Activated CD4-positive, alpha-beta memory T cell treated with anti-CD3 and anti-CD28 coated beads for 36 hours (primary cell): ENCODE results near the gene DOP1A. TPM values are rescaled to one million over a fixed set of nuclear protein-coding genes. Genes with fewer than 3 reads are reported as not detected.

Experiments
- CTCF ChIA-PET: fragments of 350-600 bp; sonication (Branson Sonifier 250); formaldehyde crosslinking; loops from one replicate; lab custom pipeline; 2021; ENCODE audit warnings: antibody characterized with exemption, inconsistent platforms; lab: Charles Lee
- POLR2A ChIA-PET: fragments of 350-600 bp; sonication (Branson Sonifier 250); formaldehyde crosslinking; loops from one replicate; lab custom pipeline; 2021; ENCODE audit warnings: antibody characterized with exemption; lab: Charles Lee
- DNase-seq: peaks from one replicate; pipeline ENCODE4 v3.0.0-alpha.2; 2020
- H3K27ac Mint-ChIP-seq: one replicate; pipeline ENCODE4 v1.8.0; 2021; ENCODE audit warnings: mixed read lengths
- H3K27me3 Mint-ChIP-seq: one replicate; pipeline ENCODE4 v1.8.0; 2021; ENCODE audit warnings: mixed read lengths
- H3K36me3 Mint-ChIP-seq: one replicate; pipeline ENCODE4 v1.8.0; 2021; ENCODE audit warnings: mixed read lengths
- H3K4me1 Mint-ChIP-seq: one replicate; pipeline ENCODE4 v1.8.0; 2021; ENCODE audit warnings: low read depth, mixed read lengths
- H3K4me3 Mint-ChIP-seq: one replicate; pipeline ENCODE4 v1.8.0; 2021; ENCODE audit warnings: mild to moderate bottlenecking, mixed read lengths
- H3K9me3 Mint-ChIP-seq: one replicate; pipeline ENCODE4 v1.8.0; 2021; ENCODE audit warnings: mixed read lengths
- intact Hi-C: fragments of 100-400 bp; cut with micrococcal nuclease; formaldehyde crosslinking; loops from one replicate; pipeline ENCODE4 v1.15.1; 2023
- total RNA-seq, 2 experiments: library from RNA; stranded (reverse); gene quantifications; one replicate each; pipeline ENCODE4 v1.2.3, GENCODE V29; 2021

The DOP1A gene
- total RNA-seq, 2 experiments from 2014 or later = 5.9 to 8.8 TPM

DNA sequence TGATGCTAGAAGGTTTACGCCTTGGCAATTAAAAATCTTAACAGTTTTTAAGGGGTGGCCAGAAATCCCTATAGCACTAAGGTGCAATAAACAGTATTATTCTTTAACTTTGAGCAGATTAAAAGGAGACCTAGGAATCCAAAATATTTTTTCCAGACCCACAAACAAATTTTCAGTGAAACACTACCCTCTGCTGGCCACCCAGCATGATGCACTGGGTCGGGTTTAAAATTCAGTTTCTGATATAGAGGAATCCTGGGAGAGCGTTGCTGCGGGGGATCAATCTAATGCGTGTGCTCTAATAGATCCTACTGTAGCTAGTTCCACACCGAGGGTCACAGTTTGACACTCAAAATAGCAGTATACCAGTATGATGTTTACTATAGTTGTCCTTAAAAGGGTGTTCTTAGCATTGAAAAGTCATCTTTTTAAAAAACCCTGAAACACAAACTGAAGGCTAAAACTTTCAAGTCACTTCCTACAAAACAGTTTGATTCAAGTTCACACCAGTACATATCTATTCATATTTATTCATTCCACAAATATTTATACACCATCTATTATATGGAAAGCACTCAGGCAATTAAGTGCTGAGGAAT, 12.0 kb upstream of the DOP1A start:
- Mint-ChIP-seq H3K36me3 (peaks cover 17% of the 10 kb centered on the region), H3K27ac (no peak overlapping the region), H3K4me3 (no peak overlapping the region), H3K9me3 (no peaks in the 10 kb centered on the region), H3K4me1 (peaks cover 5% of the 10 kb centered on the region), H3K27me3 (no peaks in the 10 kb centered on the region)
- ChIA-PET POLR2A (no interaction called here), CTCF (interaction anchor here (1.1 to 3.1 kb wide), 4 partner anchors 10 to 786 kb away, joined by 3 to 18 read pairs (median 13); partner anchors contain the start of genes DOP1A and UBE3D)
- DNase-seq = peak; percentile 49
- intact Hi-C loops = loop anchor here (1.0 to 10.0 kb wide), 2 partner anchors 691 to 785 kb away; partner anchors contain the start of gene TPBG

DNA sequence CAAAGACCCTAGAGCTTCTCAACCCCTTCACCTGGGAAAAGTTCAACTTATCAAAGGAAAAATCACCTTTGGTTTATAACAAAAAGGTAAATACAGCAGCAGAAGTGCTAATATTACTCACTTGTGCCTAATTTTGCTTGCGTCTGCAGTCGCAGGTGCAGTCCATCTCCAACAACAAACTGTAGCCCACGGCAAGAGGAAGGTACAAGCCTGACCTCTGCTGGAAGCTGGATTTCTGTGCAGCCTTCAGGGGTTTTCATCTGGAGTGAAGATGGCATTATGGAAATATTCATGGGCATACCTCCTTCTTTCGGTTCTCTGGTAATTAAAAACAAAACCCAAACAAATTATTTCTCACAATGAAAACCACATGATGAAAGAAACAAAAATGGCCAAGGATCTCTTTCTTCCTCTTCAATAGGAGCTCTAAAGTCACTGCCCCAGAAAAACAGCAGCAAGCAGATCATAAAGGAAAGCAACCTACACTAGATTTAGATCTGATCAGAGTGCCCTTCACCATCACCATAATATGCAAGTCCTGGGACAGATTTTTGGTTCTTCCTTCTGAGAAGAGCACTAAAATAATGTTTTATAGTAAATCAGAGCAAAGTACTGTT, 9.7 kb upstream of the DOP1A start:
- no peak overlapping the region for H3K27ac Mint-ChIP-seq
- DNase-seq = peak; percentile 39
- ChIA-PET CTCF (interaction anchor here (0.6 to 3.7 kb wide), 6 partner anchors 9 to 804 kb away, joined by 3 to 30 read pairs (median 4); partner anchors contain the start of genes DOP1A and UBE3D), POLR2A (no interaction called here)
- no peaks in the 10 kb centered on the region for H3K27me3 Mint-ChIP-seq
- H3K9me3 Mint-ChIP-seq = no peaks in the 10 kb centered on the region
- H3K36me3 Mint-ChIP-seq = peaks cover 18% of the 10 kb centered on the region
- intact Hi-C loops = loop anchor here (10.0 kb wide), 1 partner anchor 693 kb away; the partner anchor contains the start of gene TPBG
- no peak overlapping the region for H3K4me3 Mint-ChIP-seq
- H3K4me1 Mint-ChIP-seq = peaks cover 5% of the 10 kb centered on the region

GRCh38 chr6:83061190-83061589, 6.3 kb upstream of the DOP1A start:
- peaks cover 17% of the 10 kb centered on the region for H3K36me3 Mint-ChIP-seq
- H3K27ac Mint-ChIP-seq = no peak overlapping the region
- DNase-seq = no peak
- POLR2A ChIA-PET = no interaction called here
- no peaks in the 10 kb centered on the region for H3K27me3 Mint-ChIP-seq
- H3K9me3 Mint-ChIP-seq = no peaks in the 10 kb centered on the region
- intact Hi-C loops = no loop called here
- H3K4me1 Mint-ChIP-seq = peaks cover 21% of the 10 kb centered on the region
- H3K4me3 Mint-ChIP-seq = no peak overlapping the region
- CTCF ChIA-PET = no interaction called here

GRCh38 chr6:83062225-83062624, 5.2 kb upstream of the DOP1A start:
- intact Hi-C loops = no loop called here
- Mint-ChIP-seq H3K36me3 (peaks cover 9% of the 10 kb centered on the region), H3K27ac (no peak overlapping the region), H3K27me3 (no peaks in the 10 kb centered on the region), H3K4me1 (peaks cover 22% of the 10 kb centered on the region), H3K4me3 (no peak overlapping the region), H3K9me3 (no peaks in the 10 kb centered on the region)
- no peak for DNase-seq
- ChIA-PET POLR2A (no interaction called here), CTCF (no interaction called here)

DNA sequence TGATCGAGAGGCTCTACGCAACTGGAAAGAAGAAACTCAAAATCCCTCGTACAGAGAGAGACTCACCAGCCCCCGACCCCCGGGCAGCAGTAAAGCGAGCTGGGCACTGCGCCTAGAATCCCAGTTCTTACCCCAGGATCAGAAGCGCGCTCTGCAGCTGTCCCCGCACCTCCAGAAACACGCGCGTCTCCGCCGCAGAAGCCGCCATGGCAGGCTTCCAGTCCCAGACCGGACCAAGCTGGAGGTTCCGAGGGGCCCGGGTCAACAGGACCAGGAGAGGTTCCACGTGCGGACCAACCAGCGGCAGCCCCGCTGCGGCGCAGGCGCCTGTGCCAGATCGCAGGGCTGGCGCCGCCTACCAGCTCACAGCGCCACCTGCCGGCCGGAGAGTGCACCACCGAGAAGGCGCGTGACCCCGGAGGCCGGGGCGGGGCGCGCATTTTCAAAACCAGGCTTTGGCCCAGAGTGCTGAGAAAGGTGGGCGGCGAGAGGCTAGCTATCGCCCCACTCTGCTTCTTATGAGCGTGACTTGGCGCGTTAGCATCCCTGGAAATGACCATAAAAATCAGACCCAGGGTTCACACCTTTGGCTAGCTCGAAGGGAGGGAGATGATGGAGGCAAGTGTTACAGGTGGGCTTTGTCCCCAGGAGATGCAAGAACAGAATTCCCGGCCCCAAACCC, 1.8 kb upstream of the DOP1A start, which contains the start of gene UBE3D:
Gene UBE3D, minus strand, starts transcription at position 331 of the 682 bp plus-strand sequence. Its CDS starts 123 bp downstream, at position 208.
- Mint-ChIP-seq H3K27ac (peak within 1 kb of the TSS; percentile 54), H3K36me3 (peaks cover 4% of the 10 kb centered on the region), H3K27me3 (no peaks in the 10 kb centered on the region), H3K4me1 (peaks cover 36% of the 10 kb centered on the region), H3K4me3 (peak within 1 kb of the TSS; percentile 85), H3K9me3 (no peaks in the 10 kb centered on the region)
- ChIA-PET POLR2A (interaction anchor here (0.9 to 1.7 kb wide), 5 partner anchors 12 to 817 kb away, joined by 3 to 4 read pairs (median 3); partner anchors contain the start of genes PGM3 and RWDD2A), CTCF (interaction anchor here (0.6 to 6.6 kb wide), 53 partner anchors 8 to 1162 kb away, joined by 3 to 167 read pairs (median 4); partner anchors contain the start of genes CEP162, IBTK, PGM3 and PRSS35)
- intact Hi-C loops = loop anchor here (1.0 to 5.0 kb wide), 3 partner anchors 792 to 1162 kb away; partner anchors contain the start of genes CEP162 and CYB5R4
- DNase-seq = peak; percentile 94

DNA sequence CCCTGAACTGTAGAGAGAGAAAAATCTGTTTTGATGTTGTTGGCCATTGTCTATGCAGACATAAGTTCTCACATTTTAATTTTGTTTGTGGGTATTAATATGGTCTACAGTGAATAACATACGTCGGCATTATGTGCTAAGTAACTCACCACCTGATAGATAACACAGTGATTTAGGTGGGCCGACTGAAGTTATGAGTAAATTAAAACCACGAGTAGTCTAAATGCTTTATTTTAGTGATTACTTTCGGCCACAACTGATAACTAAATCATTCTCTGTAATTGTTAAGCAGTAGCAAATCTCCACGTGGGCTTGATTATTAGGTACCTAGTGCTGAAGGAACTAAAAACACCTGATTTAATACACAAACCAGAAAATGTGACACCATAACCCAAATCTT, 1.1 kb downstream of the DOP1A start:
- H3K27ac Mint-ChIP-seq = peak overlapping the region; percentile 79
- intact Hi-C loops = loop anchor here (2.0 to 5.0 kb wide), 2 partner anchors 446 to 789 kb away; partner anchors contain the start of gene CYB5R4
- no peak for DNase-seq
- H3K4me1 Mint-ChIP-seq = peaks cover 41% of the 10 kb centered on the region
- peak overlapping the region; percentile 88 for H3K4me3 Mint-ChIP-seq
- H3K27me3 Mint-ChIP-seq = no peaks in the 10 kb centered on the region
- ChIA-PET CTCF (interaction anchor here (0.6 to 6.6 kb wide), 6 partner anchors 11 to 798 kb away, joined by 3 to 167 read pairs (median 22); partner anchors contain the start of gene PRSS35), POLR2A (no interaction called here)
- H3K36me3 Mint-ChIP-seq = peaks cover 2% of the 10 kb centered on the region
- no peaks in the 10 kb centered on the region for H3K9me3 Mint-ChIP-seq

GRCh38 chr6:83069633-83070032, 2.2 kb downstream of the DOP1A start:
- intact Hi-C loops = loop anchor here (2.0 to 5.0 kb wide), 2 partner anchors 445 to 788 kb away; partner anchors contain the start of gene CYB5R4
- H3K4me3 Mint-ChIP-seq = no peak overlapping the region
- no peak for DNase-seq
- no peaks in the 10 kb centered on the region for H3K9me3 Mint-ChIP-seq
- peaks cover 35% of the 10 kb centered on the region for H3K4me1 Mint-ChIP-seq
- ChIA-PET CTCF (interaction anchor here (1.1 to 6.6 kb wide), 2 partner anchors 12 to 149 kb away, joined by 3 to 167 read pairs; no protein-coding TSS in a partner anchor), POLR2A (no interaction called here)
- no peaks in the 10 kb centered on the region for H3K27me3 Mint-ChIP-seq
- H3K27ac Mint-ChIP-seq = no peak overlapping the region
- H3K36me3 Mint-ChIP-seq = peaks cover 2% of the 10 kb centered on the region

GRCh38 chr6:83071023-83071422, 3.6 kb downstream of the DOP1A start:
- ChIA-PET POLR2A (no interaction called here), CTCF (interaction anchor here (1.0 to 6.6 kb wide), 2 partner anchors 148 to 823 kb away, joined by 3 to 167 read pairs; no protein-coding TSS in a partner anchor)
- Mint-ChIP-seq H3K4me1 (peaks cover 28% of the 10 kb centered on the region), H3K27ac (no peak overlapping the region), H3K4me3 (no peak overlapping the region), H3K9me3 (no peaks in the 10 kb centered on the region), H3K36me3 (peaks cover 8% of the 10 kb centered on the region), H3K27me3 (no peaks in the 10 kb centered on the region)
- DNase-seq = no peak
- intact Hi-C loops = no loop called here

- H3K27me3 Mint-ChIP-seq = no peaks in the 10 kb centered on the region
- CTCF ChIA-PET = interaction anchor here (1.0 kb wide), 1 partner anchor 824 kb away, joined by 3 read pairs; no protein-coding TSS in a partner anchor
- intact Hi-C loops = no loop called here
- no peaks in the 10 kb centered on the region for H3K9me3 Mint-ChIP-seq
- POLR2A ChIA-PET = no interaction called here
- H3K4me1 Mint-ChIP-seq = peaks cover 25% of the 10 kb centered on the region
- DNase-seq = no peak
- no peak overlapping the region for H3K27ac Mint-ChIP-seq
- no peak overlapping the region for H3K4me3 Mint-ChIP-seq
- H3K36me3 Mint-ChIP-seq = peaks cover 8% of the 10 kb centered on the region
These were observed 4.2 kb downstream of the DOP1A start for GRCh38 chr6:83071707-83072106.

- POLR2A ChIA-PET = no interaction called here
- no peak for DNase-seq
- Mint-ChIP-seq H3K9me3 (no peaks in the 10 kb centered on the region), H3K27me3 (no peaks in the 10 kb centered on the region), H3K4me1 (peaks cover 28% of the 10 kb centered on the region), H3K36me3 (peaks cover 8% of the 10 kb centered on the region), H3K27ac (no peak overlapping the region), H3K4me3 (no peak overlapping the region)
- CTCF ChIA-PET = interaction anchor here (1.1 kb wide), 1 partner anchor 20 kb away, joined by 4 read pairs; no protein-coding TSS in a partner anchor
- intact Hi-C loops = no loop called here
These were observed 5.3 kb downstream of the DOP1A start for GRCh38 chr6:83072726-83073125.

DNA sequence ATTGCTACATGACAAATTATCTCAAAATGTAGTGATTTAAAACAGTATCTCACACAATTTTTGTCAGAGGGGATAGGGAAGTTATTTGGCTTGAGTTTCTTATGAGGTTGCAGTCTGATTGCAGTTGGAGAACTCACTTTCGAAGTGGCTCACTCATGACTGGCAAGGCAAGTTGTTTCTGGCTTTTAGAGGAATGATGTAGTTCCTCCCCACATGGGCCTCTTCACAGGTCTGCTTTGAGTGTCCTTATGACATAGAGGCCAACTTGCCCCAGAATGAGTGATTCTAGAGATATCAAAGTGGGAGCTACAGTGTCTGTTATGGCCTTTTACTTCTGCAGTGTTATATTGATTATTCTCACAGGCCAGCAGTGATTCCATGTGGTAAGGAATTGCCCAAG, 6.1 kb downstream of the DOP1A start:
- Mint-ChIP-seq H3K27me3 (no peaks in the 10 kb centered on the region), H3K9me3 (no peaks in the 10 kb centered on the region), H3K4me1 (peaks cover 29% of the 10 kb centered on the region), H3K27ac (no peak overlapping the region), H3K4me3 (no peak overlapping the region), H3K36me3 (peaks cover 8% of the 10 kb centered on the region)
- POLR2A ChIA-PET = interaction anchor here (0.6 kb wide), 1 partner anchor 90 kb away, joined by 3 read pairs; no protein-coding TSS in a partner anchor
- intact Hi-C loops = no loop called here
- no peak for DNase-seq
- CTCF ChIA-PET = no interaction called here
